IMR-90 (cell line): ENCODE data around the gene ELANE. TPM values are rescaled to one million over a fixed set of nuclear protein-coding genes. Genes with fewer than 3 reads are reported as not detected.

Experiments used
- ATAC-seq: fragments of 200-7000 bp; cut with Tn5 transposase; 2 replicates; pipeline ENCODE4 v1.9.1; 2020; ENCODE audit warnings: low read depth, mild to moderate bottlenecking, moderate library complexity
- BruUV-seq: library from RNA; stranded (reverse); fragments of 400-500 nt; replicated peaks from 2 replicates; lab custom pipeline; 2021; lab: Mats Ljungman, UMichigan
- CTCF ChIA-PET: fragments of 300-600 bp; formaldehyde crosslinking; extraction: SDS; loops from one replicate; lab custom pipeline; 2021; ENCODE audit warnings: antibody characterized with exemption; lab: Yijun Ruan, JAX
- POLR2A ChIA-PET: fragments of 300-600 bp; sonication (Branson Sonifier 250); formaldehyde crosslinking; loops from one replicate; lab custom pipeline; 2022; ENCODE audit warnings: antibody characterized with exemption; ENCODE audit not compliant: unreplicated experiment; lab: Charles Lee
- DNase-seq: peaks from one replicate; pipeline ENCODE4 v3.0.0; 2013
- H2AFZ ChIP-seq: replicated peaks from 2 replicates; pipeline ENCODE3; 2013; ENCODE audit warnings: low read length, mild to moderate bottlenecking; ENCODE audit not compliant: poor library complexity
- H2AK5ac ChIP-seq: 2 replicates; pipeline ENCODE4 v1.6.1; 2013; ENCODE audit warnings: low read depth, low read length, inconsistent platforms
- H2AK9ac ChIP-seq: replicated peaks from 2 replicates; pipeline ENCODE3; 2013; ENCODE audit warnings: mild to moderate bottlenecking, low read depth, low read length, moderate library complexity; ENCODE audit not compliant: poor library complexity
- H2BK120ac ChIP-seq: 2 replicates; pipeline ENCODE4 v1.6.1; 2013; ENCODE audit warnings: low read depth, low read length, inconsistent platforms
- H2BK15ac ChIP-seq: 3 replicates; pipeline ENCODE4 v1.6.1; 2013; ENCODE audit warnings: low read depth, low read length, inconsistent platforms
- H2BK20ac ChIP-seq: 2 replicates; pipeline ENCODE4 v1.6.1; 2013; ENCODE audit warnings: low read depth, mild to moderate bottlenecking, inconsistent platforms, low read length, moderate library complexity
- H2BK5ac ChIP-seq: 2 replicates; pipeline ENCODE4 v1.6.1; 2013; ENCODE audit warnings: mild to moderate bottlenecking, low read depth, low read length, inconsistent platforms; ENCODE audit not compliant: poor library complexity, severe bottlenecking
- H3K14ac ChIP-seq: replicated peaks from 2 replicates; pipeline ENCODE4 v1.6.1; 2013; ENCODE audit warnings: low read depth, low read length, inconsistent platforms
- H3K18ac ChIP-seq: 2 replicates; pipeline ENCODE4 v1.6.1; 2013; ENCODE audit warnings: low read depth, low read length, control low read depth
- H3K23ac ChIP-seq: 2 replicates; pipeline ENCODE4 v1.6.1; 2013; ENCODE audit warnings: low read depth, low read length, inconsistent platforms
- H3K27ac ChIP-seq: 2 replicates; pipeline ENCODE4 v1.5.1; 2013; ENCODE audit warnings: mild to moderate bottlenecking, control low read depth, low read length; ENCODE audit not compliant: insufficient read depth
- H3K27me3 ChIP-seq: 2 replicates; pipeline ENCODE4 v1.6.1; 2013; ENCODE audit warnings: low read length; ENCODE audit not compliant: control insufficient read depth, insufficient read depth
- H3K36me3 ChIP-seq: 2 replicates; pipeline ENCODE4 v1.6.1; 2013; ENCODE audit warnings: low read length, mixed read lengths; ENCODE audit not compliant: control insufficient read depth, insufficient read depth
- H3K4ac ChIP-seq: 2 replicates; pipeline ENCODE4 v1.6.1; 2013; ENCODE audit warnings: low read depth, low read length, inconsistent platforms
- H3K4me1 ChIP-seq: 2 replicates; pipeline ENCODE4 v1.6.1; 2013; ENCODE audit warnings: low read length, mixed read lengths; ENCODE audit not compliant: control insufficient read depth, insufficient read depth
- H3K4me2 ChIP-seq: 2 replicates; pipeline ENCODE4 v1.6.1; 2013; ENCODE audit warnings: low read depth, mild to moderate bottlenecking, control low read depth, low read length, moderate library complexity
- H3K4me3 ChIP-seq: 2 replicates; pipeline ENCODE4 v1.5.1; 2013; ENCODE audit warnings: low read depth, mild to moderate bottlenecking, control low read depth, low read length, moderate library complexity; ENCODE audit not compliant: insufficient read depth
- H3K56ac ChIP-seq: 2 replicates; pipeline ENCODE4 v1.6.1; 2013; ENCODE audit warnings: low read length, inconsistent platforms; ENCODE audit not compliant: insufficient read depth; ENCODE audit errors: extremely low read depth
- H3K79me1 ChIP-seq, 2 experiments: 2 replicates each; pipeline ENCODE4 v1.6.1; 2013; ENCODE audit warnings: low read length in 2 of 2, inconsistent platforms in 1 of 2, low read depth in 1 of 2
- H3K9ac ChIP-seq: 2 replicates; pipeline ENCODE4 v1.6.1; 2013; ENCODE audit warnings: low read depth, low read length, control low read depth
- H3K9me1 ChIP-seq: 2 replicates; pipeline ENCODE4 v1.6.1; 2013; ENCODE audit warnings: low read length, inconsistent platforms; ENCODE audit not compliant: insufficient read depth
- H3K9me3 ChIP-seq: 2 replicates; pipeline ENCODE4 v1.6.1; 2013; ENCODE audit warnings: low read length; ENCODE audit not compliant: control insufficient read depth, insufficient read depth
- H4K20me1 ChIP-seq: 2 replicates; pipeline ENCODE4 v1.6.1; 2013; ENCODE audit warnings: low read length, inconsistent platforms; ENCODE audit not compliant: insufficient read depth
- H4K5ac ChIP-seq: 2 replicates; pipeline ENCODE4 v1.6.1; 2013; ENCODE audit warnings: mild to moderate bottlenecking, low read depth, low read length, control low read depth
- H4K8ac ChIP-seq, 2 experiments: 2 replicates each; pipeline ENCODE4 v1.6.1; 2013; ENCODE audit warnings: low read depth in 2 of 2, low read length in 2 of 2, control low read depth in 1 of 2, inconsistent platforms in 1 of 2
- H4K91ac ChIP-seq: 2 replicates; pipeline ENCODE4 v1.6.1; 2013; ENCODE audit warnings: low read depth, low read length, inconsistent platforms; ENCODE audit not compliant: insufficient read depth
- BHLHE40 ChIP-seq: fragments of 150-350 bp; IDR thresholded peaks from 2 replicates; pipeline ENCODE4 v1.6.1; 2016; ENCODE audit warnings: mild to moderate bottlenecking, low read depth, low read length
- CEBPB ChIP-seq: IDR thresholded peaks from 2 replicates; pipeline ENCODE4 v1.6.1; 2012; ENCODE audit warnings: low read depth, low read length, improper control_type of control experiment
- CHD1 ChIP-seq: IDR thresholded peaks from 2 replicates; pipeline ENCODE4 v1.6.1; 2012; ENCODE audit warnings: low read depth, low read length, improper control_type of control experiment
- CTCF ChIP-seq: conservative IDR thresholded peaks from 2 replicates; pipeline ENCODE4 v1.5.1; 2012; ENCODE audit warnings: mild to moderate bottlenecking, low read depth, low read length, improper control_type of control experiment
- ELK1 ChIP-seq: fragments of 150-350 bp; IDR thresholded peaks from 2 replicates; pipeline ENCODE4 v1.6.1; 2016; ENCODE audit warnings: low read depth, mild to moderate bottlenecking, low read length, moderate library complexity, borderline replicate concordance
- MAZ ChIP-seq: IDR thresholded peaks from 2 replicates; pipeline ENCODE4 v1.6.1; 2012; ENCODE audit warnings: low read depth, mild to moderate bottlenecking, low read length, improper control_type of control experiment, moderate library complexity, borderline replicate concordance
- MXI1 ChIP-seq: IDR thresholded peaks from 2 replicates; pipeline ENCODE4 v1.6.1; 2012; ENCODE audit warnings: low read depth, mild to moderate bottlenecking, low read length, moderate library complexity, borderline replicate concordance
- NFE2L2 ChIP-seq: fragments of 150-350 bp; IDR thresholded peaks from 2 replicates; pipeline ENCODE4 v1.6.1; 2016; ENCODE audit warnings: low read depth, mild to moderate bottlenecking, low read length
- POLR2A ChIP-seq: IDR thresholded peaks from 2 replicates; pipeline ENCODE4 v1.6.1; 2012; ENCODE audit warnings: mild to moderate bottlenecking, low read depth, low read length
- RAD21 ChIP-seq: IDR thresholded peaks from 2 replicates; pipeline ENCODE4 v1.6.1; 2012; ENCODE audit warnings: low read length, improper control_type of control experiment
- RCOR1 ChIP-seq: IDR thresholded peaks from 2 replicates; pipeline ENCODE4 v1.6.1; 2012; ENCODE audit warnings: mild to moderate bottlenecking, low read length, improper control_type of control experiment; ENCODE audit not compliant: insufficient replicate concordance
- SMC3 ChIP-seq: fragments of 150-350 bp; IDR thresholded peaks from 2 replicates; pipeline ENCODE4 v1.6.1; 2016; ENCODE audit warnings: low read depth, mild to moderate bottlenecking, antibody characterized with exemption, low read length, moderate library complexity
- USF2 ChIP-seq: fragments of 150-350 bp; IDR thresholded peaks from 2 replicates; pipeline ENCODE4 v1.6.1; 2017; ENCODE audit warnings: mild to moderate bottlenecking, antibody characterized with exemption, low read length, low read depth
- WGBS, 2 experiments: methylation state at CpG; one replicate each; pipeline versions ENCODE4 v1.1.5 to v1.1.7; 2013; ENCODE audit warnings: missing lambda C conversion rate in 2 of 2; ENCODE audit not compliant: insufficient read length in 1 of 2; ENCODE audit errors: extremely low coverage in 2 of 2; 5-methylcytosine and 5-hydroxymethylcytosine counted together
- dilution Hi-C: fragments of 300-500 bp; cut with HindIII; formaldehyde crosslinking; loops from one replicate; pipeline ENCODE4 v1.14.3; 2018; ENCODE audit warnings: low sequenced_read_pairs; ENCODE audit not compliant: unreplicated experiment
- in situ Hi-C: fragments of 300-500 bp; cut with MboI; formaldehyde crosslinking; loops from 3 replicates; pipeline ENCODE4 v1.14.3; 2019; ENCODE audit warnings: low sequenced_read_pairs, inconsistent platforms, mixed read lengths
- intact Hi-C: fragments of 100-400 bp; cut with micrococcal nuclease; formaldehyde crosslinking; loops from 2 replicates; pipeline ENCODE4 v1.10.0; 2022
- polyA plus RNA-seq, 3 experiments: library from polyadenylated mRNA; depleted of rRNA; stranded (reverse); fragments of >200 nt; gene quantifications; 2 replicates each; pipeline ENCODE4 v1.2.3, GENCODE V29; 2012; ENCODE audit warnings: low replicate concordance in 1 of 3
- total RNA-seq: library from RNA; depleted of rRNA; stranded (reverse); fragments of >200 nt; gene quantifications from 2 replicates; pipeline ENCODE4 v1.2.3, GENCODE V29; 2012

The ELANE gene
- total and polyA plus RNA-seq, 2 of the 4 experiments (the other 2 are of a cell fraction), result 0.27 TPM; not detected in 1

- H2BK15ac ChIP-seq, result no peak overlapping the region
- 40% methylated on average over 17 of the region's 28 CpGs; no CpG with 5 or more reads in 1 of the 2 experiments for WGBS, 2 experiments
- H4K20me1 ChIP-seq, result peaks cover 17% of the 10 kb centered on the region
- no peak overlapping the region for H4K91ac ChIP-seq
- H2AFZ ChIP-seq, result peak overlapping the region; percentile 14
- BruUV-seq, result no TSS peak
- H3K14ac ChIP-seq, result no peak overlapping the region
- TF ChIP-seq RCOR1, result no peak
- no peak for TF ChIP-seq POLR2A
- no peak for TF ChIP-seq USF2
- TF ChIP-seq CEBPB, result no peak
- no peak for TF ChIP-seq CHD1
- TF ChIP-seq CTCF, result no peak
- TF ChIP-seq SMC3, result no peak
- TF ChIP-seq BHLHE40, result no peak
- no peak for TF ChIP-seq NFE2L2
- no peak for TF ChIP-seq RAD21
- TF ChIP-seq ELK1, result no peak
- no peak for TF ChIP-seq MXI1
- no peak for TF ChIP-seq MAZ
- H3K4me1 ChIP-seq, result peaks cover 22% of the 10 kb centered on the region
- H3K23ac ChIP-seq, result no peak overlapping the region
- ChIA-PET POLR2A (no interaction called here), CTCF (no interaction called here)
- H3K4ac ChIP-seq, result no peak overlapping the region
- H3K56ac ChIP-seq, result no peak overlapping the region
- no peak overlapping the region for H3K18ac ChIP-seq
- peak overlapping the region; percentile 28 for H2AK9ac ChIP-seq
- peak; percentile 32 for DNase-seq
- H3K79me1 ChIP-seq, result peaks cover 7 to 22% of the 10 kb centered on the region in 2 experiments; a peak in 2 of 4 replicates
- no peak overlapping the region for H3K9ac ChIP-seq
- intact Hi-C loops, result no loop called here
- H3K9me3 ChIP-seq, result no peaks in the 10 kb centered on the region
- ATAC-seq, result peak; percentile 3; the same call in 1 of the 2 replicates
- peak overlapping the region; percentile 20 for H2BK5ac ChIP-seq
- H2AK5ac ChIP-seq, result peak overlapping the region; percentile 17
- H2BK20ac ChIP-seq, result no peak overlapping the region
- no peak overlapping the region for H2BK120ac ChIP-seq
- H3K4me3 ChIP-seq, result no peak overlapping the region
- H4K5ac ChIP-seq, result no peak overlapping the region
- in situ Hi-C loops, result no loop called here
- no peaks in the 10 kb centered on the region; the same call in 1 of the 2 replicates for H3K9me1 ChIP-seq
- no peaks in the 10 kb centered on the region for H3K27me3 ChIP-seq
- no peak overlapping the region for H4K8ac ChIP-seq
- dilution Hi-C loops, result no loop called here
- no peak overlapping the region for H3K4me2 ChIP-seq
- peaks cover 34% of the 10 kb centered on the region for H3K36me3 ChIP-seq
- no peak overlapping the region for H3K27ac ChIP-seq
Measured at GRCh38 chr19:870963-871401, 18.9 kb downstream of the ELANE start.
